KMS-11 (cell line): ENCODE measurements around the gene COL19A1.
A peak's percentile ranks its signal among the peaks of the same experiment; 100 is the strongest.
"Not testable (repeated sequence)": the region's sequence is repeated elsewhere in the genome, so short reads cannot be mapped to it uniquely, and the experiment has no call there.

ENCODE experiments used
- H2AFZ ChIP-seq: fragments of 200-600 bp; sonication (generic); 2 replicates; pipeline ENCODE4 v1.6.1; 2016; ENCODE audit warnings: antibody characterized with exemption, mixed run types, low read depth
- H3K27ac ChIP-seq: fragments of 200-600 bp; sonication (generic); 2 replicates; pipeline ENCODE4 v1.6.1; 2016; ENCODE audit warnings: mild to moderate bottlenecking, mixed run types
- H3K27me3 ChIP-seq: fragments of 200-600 bp; sonication (generic); 2 replicates; pipeline ENCODE4 v1.6.1; 2017; ENCODE audit warnings: mild to moderate bottlenecking, low read depth, mixed run types, moderate library complexity; ENCODE audit not compliant: insufficient read depth
- H3K36me3 ChIP-seq: fragments of 200-600 bp; sonication (generic); 2 replicates; pipeline ENCODE4 v1.6.1; 2017; ENCODE audit warnings: mild to moderate bottlenecking, mixed run types; ENCODE audit not compliant: insufficient read depth
- H3K4me1 ChIP-seq: fragments of 200-600 bp; sonication (generic); 2 replicates; pipeline ENCODE4 v1.6.1; 2016; ENCODE audit warnings: mild to moderate bottlenecking, low read depth, mixed run types; ENCODE audit not compliant: poor library complexity, severe bottlenecking
- H3K4me2 ChIP-seq: fragments of 200-600 bp; sonication (generic); 2 replicates; pipeline ENCODE4 v1.7.0; 2016; ENCODE audit warnings: mild to moderate bottlenecking, mixed run types
- H3K4me3 ChIP-seq: fragments of 200-600 bp; sonication (generic); IDR thresholded peaks from 2 replicates; pipeline ENCODE4 v1.6.1; 2017; ENCODE audit warnings: low read depth, low read length, mixed read lengths; ENCODE audit not compliant: insufficient read depth
- H3K79me2 ChIP-seq: fragments of 200-600 bp; sonication (generic); 2 replicates; pipeline ENCODE4 v1.6.1; 2016; ENCODE audit warnings: low read depth, mixed run types; ENCODE audit not compliant: insufficient read depth
- H3K9ac ChIP-seq: fragments of 200-600 bp; sonication (generic); 2 replicates; pipeline ENCODE4 v1.6.1; 2016; ENCODE audit warnings: mild to moderate bottlenecking, mixed run types
- H4K20me1 ChIP-seq: fragments of 200-600 bp; sonication (generic); 2 replicates; pipeline ENCODE4 v1.6.1; 2016; ENCODE audit warnings: mild to moderate bottlenecking, mixed run types; ENCODE audit not compliant: insufficient read depth
- CTCF ChIP-seq: fragments of 200-600 bp; sonication (generic); conservative IDR thresholded peaks from 2 replicates; pipeline ENCODE4 v1.6.1; 2017; ENCODE audit warnings: low read depth, mild to moderate bottlenecking, antibody characterized with exemption, low read length, moderate library complexity, mixed read lengths

The COL19A1 gene

GRCh38 chr6:69887026-69887425, 20.7 kb downstream of the COL19A1 start:
- H3K36me3 ChIP-seq, result no peaks in the 10 kb centered on the region
- peak overlapping the region; percentile 45 for H3K27ac ChIP-seq
- H3K4me1 ChIP-seq, result peaks cover 14% of the 10 kb centered on the region
- no peak overlapping the region for H3K9ac ChIP-seq
- no peaks in the 10 kb centered on the region for H3K79me2 ChIP-seq
- no peak overlapping the region for H3K4me3 ChIP-seq
- H3K27me3 ChIP-seq, result no peaks in the 10 kb centered on the region
- 0 out of 2 replicates have a peak overlapping the region, but pooled peaks have one; percentile 21 for H3K4me2 ChIP-seq
- H2AFZ ChIP-seq, result no peak overlapping the region
- no peaks in the 10 kb centered on the region for H4K20me1 ChIP-seq
- no peak for TF ChIP-seq CTCF

GRCh38 chr6:69887714-69888345, 21.5 kb downstream of the COL19A1 start:
- Histone ChIP-seq H3K4me2 (no peak overlapping the region), H3K4me1 (peaks cover 14% of the 10 kb centered on the region), H3K27me3 (no peaks in the 10 kb centered on the region), H3K79me2 (no peaks in the 10 kb centered on the region), H3K4me3 (no peak overlapping the region), H3K9ac (no peak overlapping the region), H3K27ac (peak overlapping the region; percentile 45), H4K20me1 (no peaks in the 10 kb centered on the region), H2AFZ (no peak overlapping the region), H3K36me3 (no peaks in the 10 kb centered on the region)
- TF ChIP-seq CTCF, result no peak

GRCh38 chr6:69888482-69889233, 22.3 kb downstream of the COL19A1 start:
- Histone ChIP-seq H3K4me2 (no peak overlapping the region), H4K20me1 (no peaks in the 10 kb centered on the region)
- TF ChIP-seq CTCF, result no peak

GRCh38 chr6:69889234-69889974, 23.0 kb downstream of the COL19A1 start:
- not testable (repeated sequence) for H3K9ac ChIP-seq, H2AFZ ChIP-seq, H3K27ac ChIP-seq, H3K79me2 ChIP-seq, H3K4me2 ChIP-seq, H3K4me3 ChIP-seq, H4K20me1 ChIP-seq, H3K36me3 ChIP-seq, H3K27me3 ChIP-seq
- peaks cover 20% of the 10 kb centered on the region for H3K4me1 ChIP-seq

More at GRCh38 chr6:69888482-69889233, 22.3 kb downstream of the COL19A1 start:
- H3K9ac ChIP-seq, result no peak overlapping the region
- H3K27me3 ChIP-seq, result no peaks in the 10 kb centered on the region
- no peak overlapping the region for H3K27ac ChIP-seq
- H3K36me3 ChIP-seq, result no peaks in the 10 kb centered on the region
- H2AFZ ChIP-seq, result no peak overlapping the region
- no peaks in the 10 kb centered on the region for H3K79me2 ChIP-seq
- no peak overlapping the region for H3K4me3 ChIP-seq
- peaks cover 14% of the 10 kb centered on the region for H3K4me1 ChIP-seq

GRCh38 chr6:69892561-69892960, 26.2 kb downstream of the COL19A1 start:
- not testable (repeated sequence) for H3K4me3 ChIP-seq, H3K9ac ChIP-seq, H3K79me2 ChIP-seq, H3K4me2 ChIP-seq, H3K27ac ChIP-seq, H4K20me1 ChIP-seq, H3K27me3 ChIP-seq, H3K36me3 ChIP-seq, H2AFZ ChIP-seq
- H3K4me1 ChIP-seq, result peaks cover 18% of the 10 kb centered on the region

GRCh38 chr6:69893266-69893665, 26.9 kb downstream of the COL19A1 start:
- not testable (repeated sequence) for H3K9ac ChIP-seq, H3K36me3 ChIP-seq, H4K20me1 ChIP-seq, H3K4me3 ChIP-seq, H3K27me3 ChIP-seq, H3K79me2 ChIP-seq, H3K27ac ChIP-seq, H3K4me2 ChIP-seq, H2AFZ ChIP-seq
- H3K4me1 ChIP-seq, result peaks cover 15% of the 10 kb centered on the region
